ENCODE results near the gene EPHB6.
A peak's percentile ranks its signal among the peaks of the same experiment; 100 is the strongest.

The EPHB6 gene

GRCh38 chr7:142833174-142834048 lies 21.5 kb upstream of the EPHB6 start:
- no peak for DNase-seq (ENCODE audit: low read depth in 2 of 2)

GRCh38 chr7:142835487-142835886 lies 19.4 kb upstream of the EPHB6 start:
- DNase-seq (ENCODE audit: low read depth in 2 of 2) = no peak

GRCh38 chr7:142836426-142836825 lies 18.4 kb upstream of the EPHB6 start:
- no peak for DNase-seq (ENCODE audit: low read depth in 2 of 2)

GRCh38 chr7:142838461-142839213 lies 16.2 kb upstream of the EPHB6 start:
- DNase-seq (ENCODE audit: low read depth in 2 of 2) = no peak

- no peak for DNase-seq (ENCODE audit: low read depth in 2 of 2)
Observed at GRCh38 chr7:142842251-142842766, 12.6 kb upstream of the EPHB6 start.

- no peak for DNase-seq (ENCODE audit: low read depth in 2 of 2)
Observed at GRCh38 chr7:142847353-142847752, 7.5 kb upstream of the EPHB6 start.

- DNase-seq (ENCODE audit: low read depth in 2 of 2) = no peak
Observed at GRCh38 chr7:142851269-142851668, 3.6 kb upstream of the EPHB6 start.

GRCh38 chr7:142851919-142852318 lies 3.0 kb upstream of the EPHB6 start:
- no peak for DNase-seq (ENCODE audit: low read depth in 2 of 2)

- peak in 1 of 2 donors; percentile 10 for DNase-seq (ENCODE audit: low read depth in 2 of 2)
Observed at GRCh38 chr7:142853739-142854371, 1.0 kb upstream of the EPHB6 start.

- no peak for DNase-seq (ENCODE audit: low read depth in 2 of 2)
Observed at GRCh38 chr7:142855114-142855743, 353 bp downstream of the EPHB6 start.

- DNase-seq (ENCODE audit: low read depth in 2 of 2) = no peak
Observed at GRCh38 chr7:142855756-142856564, 1.1 kb downstream of the EPHB6 start.

GRCh38 chr7:142856565-142857245 lies 1.8 kb downstream of the EPHB6 start:
- no peak for DNase-seq (ENCODE audit: low read depth in 2 of 2)

GRCh38 chr7:142857625-142858024 lies 2.7 kb downstream of the EPHB6 start:
- no peak for DNase-seq (ENCODE audit: low read depth in 2 of 2)

- DNase-seq (ENCODE audit: low read depth in 2 of 2) = no peak
Observed at GRCh38 chr7:142859411-142859810, 4.5 kb downstream of the EPHB6 start.

- DNase-seq (ENCODE audit: low read depth in 2 of 2) = no peak
Observed at GRCh38 chr7:142859829-142860228, 5.0 kb downstream of the EPHB6 start.

- no peak for DNase-seq (ENCODE audit: low read depth in 2 of 2)
Observed at GRCh38 chr7:142860968-142861367, 6.1 kb downstream of the EPHB6 start.

GRCh38 chr7:142862351-142862750 lies 7.5 kb downstream of the EPHB6 start:
- no peak for DNase-seq (ENCODE audit: low read depth in 2 of 2)

- no peak for DNase-seq (ENCODE audit: low read depth in 2 of 2)
Observed at GRCh38 chr7:142862786-142863400, 8.0 kb downstream of the EPHB6 start.

GRCh38 chr7:142863891-142864685 lies 9.2 kb downstream of the EPHB6 start:
- DNase-seq (ENCODE audit: low read depth in 2 of 2) = no peak
